ENCODE data around the gene ICA1L.
"Not testable (repeated sequence)": the region's sequence is repeated elsewhere in the genome, so short reads cannot be mapped to it uniquely, and the experiment has no call there.

The ICA1L gene

GRCh38 chr2:202824901-202825300 lies 46.7 kb downstream of the ICA1L start:
- Mint-ChIP-seq H3K36me3 (ENCODE audit: low read depth) (no peaks in the 10 kb centered on the region), H3K9me3 (no peaks in the 10 kb centered on the region), H3K4me3 (no peak overlapping the region), H3K27ac (no peak overlapping the region), H3K27me3 (no peaks in the 10 kb centered on the region), H3K4me1 (ENCODE audit: low read depth) (no peaks in the 10 kb centered on the region)
- intact Hi-C loops (cut with micrococcal nuclease): no loop called here

DNA sequence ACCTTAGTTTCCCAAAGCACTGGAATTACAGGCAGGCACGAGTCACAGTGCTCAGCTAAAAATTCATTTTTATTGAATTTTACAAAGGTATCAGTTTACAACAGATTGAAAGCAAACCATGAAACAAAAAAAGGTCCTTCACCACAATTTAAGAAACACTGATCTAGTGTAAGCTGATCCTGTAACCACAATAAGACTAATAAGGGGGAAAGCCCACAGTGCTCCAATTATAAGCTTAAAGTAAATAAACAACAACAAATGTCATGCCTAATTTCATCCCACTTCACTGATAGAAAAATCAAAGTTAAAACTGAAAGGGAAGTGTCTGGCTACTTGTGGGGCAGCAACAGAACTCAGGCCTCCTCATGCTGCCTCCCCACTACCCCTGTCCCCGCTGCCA lies 49.2 kb downstream of the ICA1L start:
- no peaks in the 10 kb centered on the region for H3K9me3 Mint-ChIP-seq
- intact Hi-C loops (cut with micrococcal nuclease): no loop called here
- H3K27me3 Mint-ChIP-seq: no peaks in the 10 kb centered on the region
- no peak overlapping the region for H3K4me3 Mint-ChIP-seq
- H3K36me3 Mint-ChIP-seq (ENCODE audit: low read depth): no peaks in the 10 kb centered on the region
- H3K4me1 Mint-ChIP-seq (ENCODE audit: low read depth): no peaks in the 10 kb centered on the region
- no peak overlapping the region for H3K27ac Mint-ChIP-seq

DNA sequence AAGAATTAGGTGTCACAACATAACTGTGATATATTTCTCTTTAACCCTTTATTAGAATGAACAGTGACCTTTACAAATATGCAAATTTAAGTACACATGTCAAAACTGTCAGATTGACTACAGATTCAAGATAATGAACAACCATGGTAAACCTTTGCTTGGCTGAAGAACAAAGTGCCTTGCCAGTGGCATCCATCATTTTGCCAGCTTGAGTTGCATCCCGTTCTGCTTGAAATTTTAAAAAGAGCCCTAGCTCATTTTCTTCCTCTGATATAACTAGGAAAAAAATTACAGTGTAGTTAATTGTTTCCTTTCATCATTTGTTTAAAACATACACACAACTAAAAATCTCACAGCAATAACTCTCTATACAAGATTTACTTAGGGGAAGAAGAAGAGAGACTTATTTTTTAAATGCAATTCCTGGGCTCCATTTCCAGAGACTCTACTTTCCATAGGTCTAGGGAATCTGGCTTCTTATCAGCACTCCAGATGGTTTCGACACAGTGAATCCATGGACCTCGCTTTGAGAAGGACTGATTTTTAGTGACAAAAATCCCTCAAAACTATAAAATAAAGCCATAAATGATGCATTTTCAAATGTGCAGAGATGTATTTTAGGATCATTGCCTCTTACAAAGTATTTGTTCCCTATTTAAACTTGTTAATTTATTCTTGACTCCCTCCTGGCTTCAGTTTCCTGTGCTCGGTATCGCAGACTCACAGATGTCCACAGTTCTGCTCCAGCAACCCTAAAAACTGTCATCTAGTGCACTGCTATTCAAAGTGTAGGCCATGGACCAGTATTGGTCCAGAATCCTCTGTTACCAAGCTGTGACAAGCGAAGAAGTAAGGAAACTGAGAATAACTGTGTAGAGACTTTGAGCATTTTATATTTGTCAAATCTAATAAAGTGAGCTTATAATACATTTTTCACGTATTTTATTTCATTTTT lies 50.1 kb downstream of the ICA1L start:
- H3K9me3 Mint-ChIP-seq: no peaks in the 10 kb centered on the region
- H3K27ac Mint-ChIP-seq: no peak overlapping the region
- no peaks in the 10 kb centered on the region for H3K36me3 Mint-ChIP-seq (ENCODE audit: low read depth)
- no peaks in the 10 kb centered on the region for H3K4me1 Mint-ChIP-seq (ENCODE audit: low read depth)
- intact Hi-C loops (cut with micrococcal nuclease): no loop called here
- no peaks in the 10 kb centered on the region for H3K27me3 Mint-ChIP-seq
- H3K4me3 Mint-ChIP-seq: no peak overlapping the region

- Mint-ChIP-seq H3K4me1 (ENCODE audit: low read depth) (no peaks in the 10 kb centered on the region), H3K4me3 (no peak overlapping the region), H3K27ac (no peak overlapping the region), H3K36me3 (ENCODE audit: low read depth) (no peaks in the 10 kb centered on the region), H3K9me3 (peaks cover 10% of the 10 kb centered on the region), H3K27me3 (no peaks in the 10 kb centered on the region)
- intact Hi-C loops (cut with micrococcal nuclease): no loop called here
These were observed 53.2 kb downstream of the ICA1L start for GRCh38 chr2:202818321-202818720.

- no peaks in the 10 kb centered on the region for H3K36me3 Mint-ChIP-seq (ENCODE audit: low read depth)
- H3K4me3 Mint-ChIP-seq: no peak overlapping the region
- peaks cover 10% of the 10 kb centered on the region for H3K9me3 Mint-ChIP-seq
- intact Hi-C loops (cut with micrococcal nuclease): no loop called here
- no peaks in the 10 kb centered on the region for H3K27me3 Mint-ChIP-seq
- H3K4me1 Mint-ChIP-seq (ENCODE audit: low read depth): no peaks in the 10 kb centered on the region
- no peak overlapping the region for H3K27ac Mint-ChIP-seq
These were observed 53.8 kb downstream of the ICA1L start for GRCh38 chr2:202817771-202818170.

- H3K36me3 Mint-ChIP-seq (ENCODE audit: low read depth): peaks cover 6% of the 10 kb centered on the region
- H3K9me3 Mint-ChIP-seq: peaks cover 17% of the 10 kb centered on the region
- H3K4me1 Mint-ChIP-seq (ENCODE audit: low read depth): no peaks in the 10 kb centered on the region
- no peak overlapping the region for H3K27ac Mint-ChIP-seq
- intact Hi-C loops (cut with micrococcal nuclease): no loop called here
- H3K4me3 Mint-ChIP-seq: no peak overlapping the region
- no peaks in the 10 kb centered on the region for H3K27me3 Mint-ChIP-seq
These were observed 55.8 kb downstream of the ICA1L start for GRCh38 chr2:202815548-202816360.

GRCh38 chr2:202814226-202814625 lies 57.3 kb downstream of the ICA1L start:
- no peaks in the 10 kb centered on the region for H3K4me1 Mint-ChIP-seq (ENCODE audit: low read depth)
- peaks cover 26% of the 10 kb centered on the region for H3K9me3 Mint-ChIP-seq
- no peak overlapping the region for H3K27ac Mint-ChIP-seq
- H3K36me3 Mint-ChIP-seq (ENCODE audit: low read depth): peaks cover 13% of the 10 kb centered on the region
- H3K4me3 Mint-ChIP-seq: no peak overlapping the region
- intact Hi-C loops (cut with micrococcal nuclease): no loop called here
- no peaks in the 10 kb centered on the region for H3K27me3 Mint-ChIP-seq

- Mint-ChIP-seq H3K36me3 (ENCODE audit: low read depth) (peaks cover 21% of the 10 kb centered on the region), H3K4me1 (ENCODE audit: low read depth) (no peaks in the 10 kb centered on the region), H3K4me3 (no peak overlapping the region), H3K27ac (no peak overlapping the region), H3K9me3 (peaks cover 26% of the 10 kb centered on the region), H3K27me3 (no peaks in the 10 kb centered on the region)
- intact Hi-C loops (cut with micrococcal nuclease): no loop called here
These were observed 58.2 kb downstream of the ICA1L start for GRCh38 chr2:202813387-202813786.

DNA sequence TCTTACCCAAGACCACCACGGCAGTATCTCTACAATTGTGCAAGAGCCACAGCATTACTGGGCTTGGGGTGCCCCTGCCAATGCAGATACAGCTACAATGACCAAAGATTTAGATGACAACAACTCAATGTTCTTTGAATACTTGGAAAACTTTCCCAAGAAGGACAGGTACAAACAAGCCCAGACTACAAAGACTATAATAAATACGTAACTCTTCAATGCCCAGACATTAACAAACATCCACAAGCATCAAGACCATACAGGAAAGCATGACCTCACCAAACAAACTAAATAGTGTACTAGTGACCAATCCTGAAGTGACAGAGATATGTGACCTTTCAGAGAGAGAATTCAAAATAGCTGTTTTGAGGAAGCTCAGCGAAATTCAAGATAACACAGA lies 62.8 kb downstream of the ICA1L start:
- Mint-ChIP-seq H3K27me3 (no peaks in the 10 kb centered on the region), H3K9me3 (peaks cover 19% of the 10 kb centered on the region), H3K27ac (no peak overlapping the region), H3K36me3 (ENCODE audit: low read depth) (peaks cover 41% of the 10 kb centered on the region), H3K4me3 (no peak overlapping the region), H3K4me1 (ENCODE audit: low read depth) (no peaks in the 10 kb centered on the region)
- intact Hi-C loops (cut with micrococcal nuclease): no loop called here

DNA sequence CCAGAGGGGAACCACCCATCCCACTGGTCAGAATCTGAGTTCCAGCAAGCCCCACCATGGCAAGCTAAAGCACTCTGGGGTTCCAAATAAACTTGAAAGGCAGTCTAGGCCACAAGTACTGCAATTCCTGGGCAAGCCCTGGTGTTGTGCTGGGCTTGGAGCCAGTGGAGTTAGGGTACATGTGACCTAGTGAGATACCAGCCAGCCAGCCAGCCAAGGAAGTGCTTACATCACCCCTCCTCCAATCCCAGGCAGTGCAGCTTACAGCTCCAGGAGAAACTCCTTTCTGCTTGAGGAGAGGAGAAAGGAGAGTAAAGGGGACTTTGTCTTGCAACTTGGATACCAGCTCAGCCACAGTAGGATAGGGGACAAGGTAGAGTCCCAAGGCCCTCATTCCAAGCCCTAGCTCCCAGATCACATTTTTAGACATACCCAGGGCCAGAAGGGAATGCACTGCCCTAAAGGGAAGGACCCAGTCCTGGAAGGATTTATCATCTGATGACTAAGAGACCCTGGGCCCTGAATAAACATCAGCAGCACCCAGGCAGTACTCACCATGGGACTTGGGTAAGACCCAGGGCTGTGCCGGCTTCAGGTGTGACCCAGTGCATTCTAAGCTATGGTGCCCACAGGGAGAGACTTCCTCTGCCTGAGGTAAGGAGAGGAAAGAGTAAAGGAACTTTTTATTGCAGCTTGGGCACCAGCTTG lies 64.0 kb downstream of the ICA1L start:
- H3K9me3 Mint-ChIP-seq: peaks cover 16% of the 10 kb centered on the region
- H3K4me1 Mint-ChIP-seq (ENCODE audit: low read depth); H3K27ac Mint-ChIP-seq; intact Hi-C loops (cut with micrococcal nuclease); H3K4me3 Mint-ChIP-seq; H3K27me3 Mint-ChIP-seq: not testable (repeated sequence)
- H3K36me3 Mint-ChIP-seq (ENCODE audit: low read depth): peaks cover 48% of the 10 kb centered on the region

GRCh38 chr2:202805911-202806310 lies 65.7 kb downstream of the ICA1L start:
- H3K36me3 Mint-ChIP-seq (ENCODE audit: low read depth): peaks cover 52% of the 10 kb centered on the region
- H3K4me3 Mint-ChIP-seq: not testable (repeated sequence)
- H3K9me3 Mint-ChIP-seq: peaks cover 11% of the 10 kb centered on the region

GRCh38 chr2:202797944-202798343 lies 73.6 kb downstream of the ICA1L start:
- intact Hi-C loops (cut with micrococcal nuclease): no loop called here

More at GRCh38 chr2:202805911-202806310, 65.7 kb downstream of the ICA1L start:
- H3K27ac Mint-ChIP-seq; H3K4me1 Mint-ChIP-seq (ENCODE audit: low read depth); intact Hi-C loops (cut with micrococcal nuclease); H3K27me3 Mint-ChIP-seq: not testable (repeated sequence)

GRCh38 chr2:202790676-202791075 lies 80.9 kb downstream of the ICA1L start:
- H3K9me3 Mint-ChIP-seq: no peaks in the 10 kb centered on the region
- no peak overlapping the region for H3K27ac Mint-ChIP-seq
- no peaks in the 10 kb centered on the region for H3K4me1 Mint-ChIP-seq (ENCODE audit: low read depth)
- no peaks in the 10 kb centered on the region for H3K27me3 Mint-ChIP-seq
- intact Hi-C loops (cut with micrococcal nuclease): no loop called here
- H3K36me3 Mint-ChIP-seq (ENCODE audit: low read depth): peaks cover 27% of the 10 kb centered on the region
- H3K4me3 Mint-ChIP-seq: no peak overlapping the region

More at GRCh38 chr2:202797944-202798343, 73.6 kb downstream of the ICA1L start:
- peaks cover 39% of the 10 kb centered on the region for H3K36me3 Mint-ChIP-seq (ENCODE audit: low read depth)
- H3K4me3 Mint-ChIP-seq: no peak overlapping the region
- H3K4me1 Mint-ChIP-seq (ENCODE audit: low read depth): no peaks in the 10 kb centered on the region
- H3K27me3 Mint-ChIP-seq: no peaks in the 10 kb centered on the region
- H3K9me3 Mint-ChIP-seq: no peaks in the 10 kb centered on the region
- no peak overlapping the region for H3K27ac Mint-ChIP-seq

GRCh38 chr2:202786842-202787241 lies 84.7 kb downstream of the ICA1L start:
- intact Hi-C loops (cut with micrococcal nuclease): no loop called here
- Mint-ChIP-seq H3K4me1 (ENCODE audit: low read depth) (no peaks in the 10 kb centered on the region), H3K9me3 (no peaks in the 10 kb centered on the region), H3K36me3 (ENCODE audit: low read depth) (peaks cover 50% of the 10 kb centered on the region), H3K4me3 (no peak overlapping the region), H3K27me3 (no peaks in the 10 kb centered on the region), H3K27ac (no peak overlapping the region)
